Lung (tissue), 12 donors: ENCODE measurements around the gene TMEM119. TPM values are rescaled to one million over a fixed set of nuclear protein-coding genes. Genes with fewer than 3 reads are reported as not detected.

Source experiments
- ATAC-seq: fragments of 200-7000 bp; cut with Tn5 transposase; one replicate; pipeline ENCODE4 v1.9.1; 2020; ENCODE audit warnings: moderate number of reproducible peaks; ENCODE audit not compliant: insufficient read depth, low FRiP score
- DNase-seq, 3 donors: peaks; one replicate each; pipeline ENCODE4 v3.0.0-alpha.2; 2013 to 2017
- H3K27ac ChIP-seq, 2 donors: one replicate each; pipeline ENCODE4 v1.5.1; 2013; ENCODE audit warnings: mild to moderate bottlenecking in 2 of 2, moderate library complexity in 2 of 2, control low read depth in 1 of 2, inconsistent platforms in 1 of 2, low read depth in 1 of 2, low read length in 1 of 2
- H3K27me3 ChIP-seq, 3 donors: one replicate each; pipeline ENCODE4 v1.5.1; 2013; ENCODE audit warnings: low read length in 2 of 3; ENCODE audit not compliant: control insufficient read depth in 3 of 3, insufficient read depth in 3 of 3
- H3K36me3 ChIP-seq, 4 donors: one replicate each; pipeline ENCODE4 v1.5.1; 2013; ENCODE audit warnings: low read length in 4 of 4, mild to moderate bottlenecking in 1 of 4, moderate library complexity in 1 of 4; ENCODE audit not compliant: control insufficient read depth in 4 of 4, insufficient read depth in 4 of 4
- H3K4me1 ChIP-seq, 5 donors: one replicate each; pipeline ENCODE4 v1.5.1; 2013; ENCODE audit warnings: low read length in 5 of 5, mild to moderate bottlenecking in 2 of 5, moderate library complexity in 1 of 5; ENCODE audit not compliant: control insufficient read depth in 5 of 5, insufficient read depth in 5 of 5
- H3K4me3 ChIP-seq: one replicate; pipeline ENCODE4 v1.5.1; 2013; ENCODE audit warnings: mild to moderate bottlenecking, control low read depth, moderate library complexity
- H3K9ac ChIP-seq, 2 donors: one replicate each; pipeline ENCODE4 v1.5.1; 2013; ENCODE audit warnings: low read length in 2 of 2, control low read depth in 1 of 2; ENCODE audit not compliant: insufficient read depth in 1 of 2
- H3K9me3 ChIP-seq, 4 donors: one replicate each; pipeline ENCODE4 v1.5.1; 2013; ENCODE audit warnings: low read length in 3 of 4, mild to moderate bottlenecking in 1 of 4, moderate library complexity in 1 of 4; ENCODE audit not compliant: control insufficient read depth in 4 of 4, insufficient read depth in 3 of 4
- CTCF ChIP-seq: IDR thresholded peaks from 2 replicates; pipeline ENCODE4 v1.5.1; 2012; ENCODE audit warnings: mild to moderate bottlenecking; ENCODE audit errors: control extremely low read depth, extremely low read depth
- WGBS, 2 donors: extraction: QIAGEN DNeasy Blood & Tissue Kit; methylation state at CpG; one replicate each; pipeline ENCODE4 v1.1.7; 2013; 5-methylcytosine and 5-hydroxymethylcytosine counted together
- polyA plus RNA-seq, 2 donors: library from polyadenylated mRNA; stranded (reverse); fragments of 200-250 nt; gene quantifications; one replicate each; pipeline ENCODE4 v1.2.1, GENCODE V29; 2013
- total RNA-seq, 2 donors: library from RNA; depleted of rRNA in 1 of 2; stranded (reverse); fragments of >200 nt in 1 of 2; gene quantifications; one replicate each; pipeline ENCODE4 v1.2.1, GENCODE V29; 2014 to 2021
- donor health status: control.
- donor health status: control.
- donor health status: Bipolar disorder and iron deficiency.
- donor health status: healthy.
- donor health status: DM: yes; HTN: yes; CAD: no.

Gene TMEM119
- total and polyA plus RNA-seq, 4 donors: 14.4 to 31.9 (median 22.9) TPM

- ATAC-seq (no peak), DNase-seq (no peak)
- peaks cover 7 to 25% (median 22%) of the 10 kb centered on the region in 4 donors for H3K36me3 ChIP-seq
- H3K4me1 ChIP-seq: peaks cover 10 to 63% (median 41%) of the 10 kb centered on the region in 5 donors
- peak overlapping the region in 1 of 2 donors; percentile 85 for H3K27ac ChIP-seq
- H3K9ac ChIP-seq: no peak overlapping the region
- H3K4me3 ChIP-seq: no peak overlapping the region
- 68 to 75% methylated on average over 15 of the region's 15 CpGs for WGBS, 2 donors
- H3K27me3 ChIP-seq: no peaks in the 10 kb centered on the region
- no peaks in the 10 kb centered on the region for H3K9me3 ChIP-seq
- no peak for TF ChIP-seq CTCF
These were observed 48.1 kb upstream of the TMEM119 start for GRCh38 chr12:108645686-108646599.

DNA sequence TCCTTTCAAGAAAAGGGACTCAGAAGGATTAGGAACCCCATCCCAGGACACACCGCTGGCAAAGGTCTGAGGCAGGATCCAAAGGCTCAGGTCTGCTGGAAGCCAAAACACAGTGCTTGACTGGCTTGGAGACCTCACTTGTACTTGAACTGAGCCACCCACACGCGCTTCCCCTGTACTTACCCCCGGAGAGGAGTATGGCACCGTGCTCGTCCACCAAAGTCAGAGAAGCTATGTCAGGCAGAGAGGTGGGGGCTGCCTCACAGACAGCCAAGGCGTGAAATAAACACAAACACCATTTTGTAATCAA, 46.9 kb upstream of the TMEM119 start:
- no peak for TF ChIP-seq CTCF
- Histone ChIP-seq H3K36me3 (peaks cover 7 to 23% (median 19%) of the 10 kb centered on the region in 4 donors), H3K4me1 (peaks cover 10 to 66% (median 41%) of the 10 kb centered on the region in 5 donors), H3K27me3 (no peaks in the 10 kb centered on the region), H3K9ac (no peak overlapping the region), H3K27ac (peak overlapping the region; percentile 81 to 90), H3K4me3 (no peak overlapping the region), H3K9me3 (no peaks in the 10 kb centered on the region)
- DNase-seq (no peak), ATAC-seq (no peak)
- 86 to 89% methylated on average over 7 of the region's 7 CpGs for WGBS, 2 donors

- Histone ChIP-seq H3K36me3 (peaks cover 7 to 23% (median 18%) of the 10 kb centered on the region in 4 donors), H3K4me3 (no peak overlapping the region), H3K27ac (peak overlapping the region; percentile 81 to 90), H3K9me3 (no peaks in the 10 kb centered on the region), H3K9ac (no peak overlapping the region), H3K4me1 (peaks cover 10 to 66% (median 40%) of the 10 kb centered on the region in 5 donors), H3K27me3 (no peaks in the 10 kb centered on the region)
- TF ChIP-seq CTCF: no peak
- ATAC-seq: peak; percentile 73
- peak in 1 of 3 donors; percentile 38 for DNase-seq
- 39 to 63% methylated on average over 18 of the region's 18 CpGs for WGBS, 2 donors
These were observed 46.3 kb upstream of the TMEM119 start for GRCh38 chr12:108643941-108644810.
